Osteoblast (primary cell): ENCODE results near the gene GTF2A1. TPM values are rescaled to one million over a fixed set of nuclear protein-coding genes. Genes with fewer than 3 reads are reported as not detected.

Experiments used
- DNase-seq: peaks from one replicate; pipeline ENCODE4 v3.0.0; 2011; ENCODE audit warnings: low spot score, mixed read lengths; ENCODE audit not compliant: insufficient read length; ENCODE audit errors: missing footprints
- H2AFZ ChIP-seq: 2 replicates; pipeline ENCODE4 v1.6.0; 2011; ENCODE audit warnings: mild to moderate bottlenecking, low read length
- H3K27ac ChIP-seq: 2 replicates; pipeline ENCODE4 v1.5.1; 2011; ENCODE audit warnings: mild to moderate bottlenecking, low read depth, low read length, moderate library complexity
- H3K27me3 ChIP-seq: 2 replicates; pipeline ENCODE4 v1.6.0; 2012; ENCODE audit warnings: mild to moderate bottlenecking, control low read depth, inconsistent platforms, low read length, moderate library complexity; ENCODE audit not compliant: insufficient read depth
- H3K36me3 ChIP-seq: 2 replicates; pipeline ENCODE4 v1.5.1; 2011; ENCODE audit warnings: mild to moderate bottlenecking, low read length, control low read depth, moderate library complexity; ENCODE audit not compliant: insufficient read depth
- H3K4me1 ChIP-seq: 2 replicates; pipeline ENCODE4 v1.5.1; 2011; ENCODE audit warnings: mild to moderate bottlenecking, low read length, control low read depth, moderate library complexity; ENCODE audit not compliant: insufficient read depth
- H3K4me2 ChIP-seq: 2 replicates; pipeline ENCODE4 v1.6.0; 2011; ENCODE audit warnings: mild to moderate bottlenecking, low read length; ENCODE audit not compliant: insufficient read depth
- H3K4me3 ChIP-seq: fragments of 200-600 bp; sonication (generic); 3 replicates; pipeline ENCODE4 v1.5.1; 2012; ENCODE audit warnings: mild to moderate bottlenecking, low read length, inconsistent platforms; ENCODE audit not compliant: insufficient read depth
- H3K79me2 ChIP-seq: 2 replicates; pipeline ENCODE4 v1.6.0; 2012; ENCODE audit warnings: mild to moderate bottlenecking, low read length, control low read depth, inconsistent platforms; ENCODE audit not compliant: insufficient read depth
- H3K9me3 ChIP-seq: 2 replicates; pipeline ENCODE4 v1.5.1; 2011; ENCODE audit warnings: low read depth, low read length, control low read depth
- H4K20me1 ChIP-seq: 2 replicates; pipeline ENCODE4 v1.6.0; 2012; ENCODE audit warnings: mild to moderate bottlenecking, low read length, control low read depth; ENCODE audit not compliant: insufficient read depth
- CTCF ChIP-seq: IDR thresholded peaks from 2 replicates; pipeline ENCODE4 v1.5.1; 2011; ENCODE audit warnings: mild to moderate bottlenecking, low read depth, low read length, moderate library complexity; ENCODE audit errors: extremely low read depth
- small RNA-seq: library from RNA; depleted of rRNA; stranded (forward); fragments of <200 nt; gene quantifications from one replicate; pipeline ENCODE3, GENCODE V24; 2012
- total RNA-seq: library from RNA; depleted of rRNA; stranded (reverse); fragments of >200 nt; gene quantifications from 2 replicates; pipeline ENCODE4 v1.2.3, GENCODE V29; 2012

Gene GTF2A1
- total RNA-seq, 1 donor: 35.8 TPM

- no peak for DNase-seq
- Histone ChIP-seq H4K20me1 (no peaks in the 10 kb centered on the region), H3K4me3 (no peak overlapping the region), H3K27ac (no peak overlapping the region), H3K79me2 (no peaks in the 10 kb centered on the region), H3K4me1 (no peaks in the 10 kb centered on the region), H3K4me2 (no peak overlapping the region), H3K9me3 (no peaks in the 10 kb centered on the region), H2AFZ (no peak overlapping the region), H3K36me3 (no peaks in the 10 kb centered on the region), H3K27me3 (peaks cover 4% of the 10 kb centered on the region)
- no peak for TF ChIP-seq CTCF
Observed at GRCh38 chr14:81127785-81128184, 93.0 kb downstream of the GTF2A1 start.

- Histone ChIP-seq H3K4me3 (no peak overlapping the region), H3K4me2 (no peak overlapping the region), H4K20me1 (no peaks in the 10 kb centered on the region), H3K36me3 (no peaks in the 10 kb centered on the region), H3K4me1 (no peaks in the 10 kb centered on the region), H3K27me3 (no peaks in the 10 kb centered on the region), H3K27ac (no peak overlapping the region), H3K79me2 (no peaks in the 10 kb centered on the region), H3K9me3 (no peaks in the 10 kb centered on the region), H2AFZ (no peak overlapping the region)
- TF ChIP-seq CTCF: no peak
- DNase-seq: no peak
Observed at GRCh38 chr14:81125536-81125935, 95.2 kb downstream of the GTF2A1 start.

Small RNA genes within 50 kb of the gene (small RNA-seq; reads per million reads assigned to genes)
- gene DYNLL1P1 (not detected), gene SNORA79 (61.5 reads per million, percentile 96 among the genes with 10 or more reads in this experiment)

Other genes starting within 250 kb of the GTF2A1 start
- 49.6 and 51.0 TPM in 2 replicates for gene STON2, start 179.4 kb upstream of the GTF2A1 start, total RNA-seq